Measurements from ENCODE around the gene POLR3A.

POLR3A gene

GRCh38 chr10:77962350-77963146, 66.8 kb downstream of the POLR3A start:
- Histone ChIP-seq H3K9ac (ENCODE audit: low read depth, low read length) (no peak overlapping the region), H3K27ac (ENCODE audit: low read depth, low read length) (no peak overlapping the region), H3K36me3 (ENCODE audit: insufficient read depth, low read length) (no peaks in the 10 kb centered on the region), H3K27me3 (ENCODE audit: insufficient read depth, low read length) (no peaks in the 10 kb centered on the region), H3K4me3 (ENCODE audit: low read length) (no peak overlapping the region), H3K9me3 (ENCODE audit: insufficient read depth, low read depth, low read length) (peaks cover 15% of the 10 kb centered on the region), H3K4me1 (ENCODE audit: insufficient read depth, low read length) (no peaks in the 10 kb centered on the region)
- WGBS: 91% methylated on average over 7 of the region's 7 CpGs

GRCh38 chr10:77961668-77962067, 67.6 kb downstream of the POLR3A start:
- H3K9ac ChIP-seq (ENCODE audit: low read depth, low read length): no peak overlapping the region
- H3K9me3 ChIP-seq (ENCODE audit: insufficient read depth, low read depth, low read length): peaks cover 15% of the 10 kb centered on the region
- no peaks in the 10 kb centered on the region for H3K27me3 ChIP-seq (ENCODE audit: insufficient read depth, low read length)
- no peak overlapping the region for H3K27ac ChIP-seq (ENCODE audit: low read depth, low read length)
- 93% methylated on average over 6 of the region's 6 CpGs for WGBS
- no peaks in the 10 kb centered on the region for H3K4me1 ChIP-seq (ENCODE audit: insufficient read depth, low read length)
- no peak overlapping the region for H3K4me3 ChIP-seq (ENCODE audit: low read length)
- no peaks in the 10 kb centered on the region for H3K36me3 ChIP-seq (ENCODE audit: insufficient read depth, low read length)

- H3K4me3 ChIP-seq (ENCODE audit: low read length): no peak overlapping the region
- WGBS: 94% methylated on average over 5 of the region's 6 CpGs
- no peaks in the 10 kb centered on the region for H3K27me3 ChIP-seq (ENCODE audit: insufficient read depth, low read length)
- no peaks in the 10 kb centered on the region for H3K4me1 ChIP-seq (ENCODE audit: insufficient read depth, low read length)
- H3K27ac ChIP-seq (ENCODE audit: low read depth, low read length): no peak overlapping the region
- H3K9me3 ChIP-seq (ENCODE audit: insufficient read depth, low read depth, low read length): peaks cover 15% of the 10 kb centered on the region
- no peak overlapping the region for H3K9ac ChIP-seq (ENCODE audit: low read depth, low read length)
- no peaks in the 10 kb centered on the region for H3K36me3 ChIP-seq (ENCODE audit: insufficient read depth, low read length)
Observed at GRCh38 chr10:77960829-77961329, 68.4 kb downstream of the POLR3A start.

- Histone ChIP-seq H3K4me3 (ENCODE audit: low read length) (no peak overlapping the region), H3K9me3 (ENCODE audit: insufficient read depth, low read depth, low read length) (peaks cover 14% of the 10 kb centered on the region), H3K9ac (ENCODE audit: low read depth, low read length) (no peak overlapping the region), H3K27me3 (ENCODE audit: insufficient read depth, low read length) (no peaks in the 10 kb centered on the region), H3K4me1 (ENCODE audit: insufficient read depth, low read length) (no peaks in the 10 kb centered on the region), H3K27ac (ENCODE audit: low read depth, low read length) (no peak overlapping the region), H3K36me3 (ENCODE audit: insufficient read depth, low read length) (no peaks in the 10 kb centered on the region)
- WGBS: 92% methylated on average over 8 of the region's 8 CpGs
Observed at GRCh38 chr10:77959887-77960455, 69.3 kb downstream of the POLR3A start.

DNA sequence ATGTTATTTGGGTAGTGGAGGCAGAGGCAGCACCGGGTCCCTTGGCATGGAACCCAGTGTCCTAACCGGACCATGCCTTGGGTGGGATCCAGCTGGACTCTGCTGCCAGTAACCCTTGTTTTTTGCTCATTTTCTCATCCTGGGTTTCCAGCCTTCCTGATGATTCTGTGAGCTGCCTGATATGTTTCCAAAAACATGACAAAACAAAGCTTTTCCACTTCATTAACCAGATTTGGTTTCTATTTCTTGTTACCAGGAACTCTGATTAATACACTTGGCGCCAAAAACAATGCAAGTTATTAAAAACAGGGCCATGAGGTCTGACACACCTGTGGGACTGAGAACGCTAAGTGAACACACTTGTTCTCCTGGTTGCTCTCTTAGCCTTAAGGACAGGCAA, 69.9 kb downstream of the POLR3A start:
- no peak overlapping the region for H3K27ac ChIP-seq (ENCODE audit: low read depth, low read length)
- no peaks in the 10 kb centered on the region for H3K4me1 ChIP-seq (ENCODE audit: insufficient read depth, low read length)
- no peak overlapping the region for H3K9ac ChIP-seq (ENCODE audit: low read depth, low read length)
- peaks cover 10% of the 10 kb centered on the region for H3K9me3 ChIP-seq (ENCODE audit: insufficient read depth, low read depth, low read length)
- H3K4me3 ChIP-seq (ENCODE audit: low read length): no peak overlapping the region
- WGBS: 91% methylated on average over 4 of the region's 4 CpGs
- H3K36me3 ChIP-seq (ENCODE audit: insufficient read depth, low read length): no peaks in the 10 kb centered on the region
- H3K27me3 ChIP-seq (ENCODE audit: insufficient read depth, low read length): no peaks in the 10 kb centered on the region

GRCh38 chr10:77955136-77955535, 74.2 kb downstream of the POLR3A start:
- no peak overlapping the region for H3K4me3 ChIP-seq (ENCODE audit: low read length)
- 53% methylated on average over 1 of the region's 1 CpG for WGBS
- no peaks in the 10 kb centered on the region for H3K36me3 ChIP-seq (ENCODE audit: insufficient read depth, low read length)
- no peaks in the 10 kb centered on the region for H3K27me3 ChIP-seq (ENCODE audit: insufficient read depth, low read length)
- H3K9me3 ChIP-seq (ENCODE audit: insufficient read depth, low read depth, low read length): peaks cover 21% of the 10 kb centered on the region
- H3K9ac ChIP-seq (ENCODE audit: low read depth, low read length): no peak overlapping the region
- H3K4me1 ChIP-seq (ENCODE audit: insufficient read depth, low read length): no peaks in the 10 kb centered on the region
- H3K27ac ChIP-seq (ENCODE audit: low read depth, low read length): no peak overlapping the region

GRCh38 chr10:77949167-77949566, 80.1 kb downstream of the POLR3A start:
- peak overlapping the region; percentile 62 for H3K9ac ChIP-seq (ENCODE audit: low read depth, low read length)

DNA sequence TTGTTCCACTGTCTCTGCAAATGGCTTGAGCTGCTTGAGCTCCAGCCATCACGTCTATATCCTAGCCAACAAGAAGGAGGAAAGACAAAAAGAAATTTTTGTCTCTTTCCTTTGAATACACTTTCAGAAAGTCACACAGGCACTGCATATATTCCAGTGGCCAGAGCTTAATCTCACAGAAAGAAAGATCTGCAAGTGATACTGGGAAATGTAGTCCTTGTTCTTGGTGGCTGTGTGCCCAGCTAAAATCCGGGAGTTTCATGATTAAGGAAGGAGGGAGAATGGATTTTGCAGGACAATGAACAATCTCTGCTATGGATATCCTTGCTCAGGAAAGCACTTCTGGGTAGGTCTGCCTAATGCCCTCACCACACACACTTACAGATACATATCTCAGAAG, 83.2 kb downstream of the POLR3A start:
- Histone ChIP-seq H3K27ac (ENCODE audit: low read depth, low read length) (no peak overlapping the region), H3K4me3 (ENCODE audit: low read length) (no peak overlapping the region), H3K36me3 (ENCODE audit: insufficient read depth, low read length) (no peaks in the 10 kb centered on the region), H3K9ac (ENCODE audit: low read depth, low read length) (no peak overlapping the region), H3K4me1 (ENCODE audit: insufficient read depth, low read length) (peaks cover 22% of the 10 kb centered on the region), H3K9me3 (ENCODE audit: insufficient read depth, low read depth, low read length) (peaks cover 8% of the 10 kb centered on the region), H3K27me3 (ENCODE audit: insufficient read depth, low read length) (no peaks in the 10 kb centered on the region)
- 71% methylated on average over 2 of the region's 2 CpGs for WGBS

More at GRCh38 chr10:77949167-77949566, 80.1 kb downstream of the POLR3A start:
- peaks cover 21% of the 10 kb centered on the region for H3K9me3 ChIP-seq (ENCODE audit: insufficient read depth, low read depth, low read length)
- H3K27ac ChIP-seq (ENCODE audit: low read depth, low read length): peak overlapping the region; percentile 77
- no peaks in the 10 kb centered on the region for H3K36me3 ChIP-seq (ENCODE audit: insufficient read depth, low read length)
- H3K4me3 ChIP-seq (ENCODE audit: low read length): no peak overlapping the region
- H3K4me1 ChIP-seq (ENCODE audit: insufficient read depth, low read length): peaks cover 17% of the 10 kb centered on the region
- 4% methylated on average over 7 of the region's 7 CpGs for WGBS
- no peaks in the 10 kb centered on the region for H3K27me3 ChIP-seq (ENCODE audit: insufficient read depth, low read length)

- H3K27ac ChIP-seq (ENCODE audit: low read depth, low read length): no peak overlapping the region
- no peak overlapping the region for H3K9ac ChIP-seq (ENCODE audit: low read depth, low read length)
- no peaks in the 10 kb centered on the region for H3K27me3 ChIP-seq (ENCODE audit: insufficient read depth, low read length)
- 91% methylated on average over 3 of the region's 4 CpGs for WGBS
- peaks cover 22% of the 10 kb centered on the region for H3K4me1 ChIP-seq (ENCODE audit: insufficient read depth, low read length)
- no peak overlapping the region for H3K4me3 ChIP-seq (ENCODE audit: low read length)
- no peaks in the 10 kb centered on the region for H3K36me3 ChIP-seq (ENCODE audit: insufficient read depth, low read length)
- no peaks in the 10 kb centered on the region for H3K9me3 ChIP-seq (ENCODE audit: insufficient read depth, low read depth, low read length)
Observed at GRCh38 chr10:77944519-77944918, 84.8 kb downstream of the POLR3A start.

DNA sequence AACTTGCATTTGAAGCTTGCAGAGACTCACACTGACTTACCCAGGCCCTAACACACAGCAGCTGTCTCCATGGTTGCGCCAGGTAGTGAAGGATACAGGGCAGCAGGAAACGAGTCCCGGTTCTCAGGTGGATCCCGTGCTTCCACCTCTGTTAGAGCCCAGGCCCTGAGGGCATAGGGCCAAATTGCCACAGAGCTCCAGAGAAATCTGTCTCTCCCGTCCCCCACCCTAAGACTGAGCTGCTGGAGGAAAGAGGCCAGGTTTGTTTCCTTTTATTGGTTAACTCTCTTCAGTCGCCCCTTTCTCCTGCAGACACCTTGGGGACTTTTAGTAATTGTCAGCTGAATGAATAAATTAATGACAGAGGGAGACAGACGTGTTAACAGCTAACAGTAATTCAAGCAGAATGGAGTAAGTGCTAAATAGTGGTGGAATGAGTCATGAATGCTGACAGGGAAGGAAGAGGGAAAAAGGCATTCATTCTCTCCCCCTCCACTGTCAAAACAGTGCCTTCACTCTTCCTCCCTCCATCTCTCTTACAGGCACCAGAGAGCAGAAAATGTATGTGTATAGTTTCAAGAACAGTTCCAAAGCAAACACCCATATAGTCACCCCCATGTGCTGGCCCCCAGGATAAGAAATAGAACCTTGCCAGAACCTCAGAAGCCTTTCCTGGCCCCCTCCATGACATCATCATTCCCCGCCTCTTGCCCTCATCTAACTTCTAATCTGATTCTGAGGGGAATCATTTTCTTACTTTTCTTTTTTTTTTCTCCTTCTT, 86.0 kb downstream of the POLR3A start:
- WGBS: 39% methylated on average over 7 of the region's 8 CpGs
- H3K27ac ChIP-seq (ENCODE audit: low read depth, low read length): peak overlapping the region; percentile 78
- no peak overlapping the region for H3K4me3 ChIP-seq (ENCODE audit: low read length)
- no peaks in the 10 kb centered on the region for H3K9me3 ChIP-seq (ENCODE audit: insufficient read depth, low read depth, low read length)
- H3K27me3 ChIP-seq (ENCODE audit: insufficient read depth, low read length): no peaks in the 10 kb centered on the region
- no peaks in the 10 kb centered on the region for H3K36me3 ChIP-seq (ENCODE audit: insufficient read depth, low read length)
- H3K9ac ChIP-seq (ENCODE audit: low read depth, low read length): peak overlapping the region; percentile 37; the same call in 1 of the 2 replicates
- peaks cover 13% of the 10 kb centered on the region for H3K4me1 ChIP-seq (ENCODE audit: insufficient read depth, low read length)

DNA sequence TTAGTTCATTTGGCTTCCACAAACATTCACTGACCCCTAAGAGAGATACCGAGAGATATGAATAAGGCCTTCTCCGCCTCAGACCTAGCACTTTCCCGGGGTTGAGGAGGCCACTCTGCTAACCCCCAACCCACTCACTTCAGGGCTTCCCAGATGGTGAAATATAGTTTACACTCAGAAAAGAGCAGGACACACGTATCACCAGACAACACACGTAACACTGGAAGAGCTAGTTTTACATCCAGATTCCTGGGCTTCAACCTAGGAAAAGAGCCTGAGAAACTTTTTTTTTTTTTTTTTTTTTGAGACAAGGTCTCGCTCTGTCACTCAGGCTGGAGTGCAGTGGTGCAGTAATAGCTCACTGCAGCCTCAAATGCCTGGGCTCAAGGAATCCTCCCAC, 87.5 kb downstream of the POLR3A start:
- Histone ChIP-seq H3K27me3 (ENCODE audit: insufficient read depth, low read length) (no peaks in the 10 kb centered on the region), H3K4me1 (ENCODE audit: insufficient read depth, low read length) (peaks cover 12% of the 10 kb centered on the region; the same call in 1 of the 2 replicates), H3K4me3 (ENCODE audit: low read length) (no peak overlapping the region), H3K9me3 (ENCODE audit: insufficient read depth, low read depth, low read length) (no peaks in the 10 kb centered on the region), H3K36me3 (ENCODE audit: insufficient read depth, low read length) (no peaks in the 10 kb centered on the region), H3K27ac (ENCODE audit: low read depth, low read length) (no peak overlapping the region), H3K9ac (ENCODE audit: low read depth, low read length) (no peak overlapping the region)
- WGBS: 98% methylated on average over 6 of the region's 6 CpGs

All from HUES64 (cell line).